Mesendoderm (in vitro differentiated cells): ENCODE data around the gene ARHGAP22.

Experiments
- DNase-seq: peaks from one replicate; pipeline ENCODE4 v3.0.0; 2013
- H2AK5ac ChIP-seq: 2 replicates; pipeline ENCODE4 v1.6.1; 2013; ENCODE audit warnings: low read length, inconsistent platforms
- H2BK120ac ChIP-seq: 2 replicates; pipeline ENCODE4 v1.6.1; 2013; ENCODE audit warnings: low read depth, mild to moderate bottlenecking, low read length, moderate library complexity, mixed read lengths
- H2BK15ac ChIP-seq: replicated peaks from 2 replicates; pipeline ENCODE4 v1.6.1; 2013; ENCODE audit warnings: low read depth, mild to moderate bottlenecking, moderate library complexity
- H2BK5ac ChIP-seq: 2 replicates; pipeline ENCODE4 v1.6.1; 2013; ENCODE audit warnings: low read length, inconsistent platforms
- H3K18ac ChIP-seq: 2 replicates; pipeline ENCODE4 v1.6.1; 2013; ENCODE audit warnings: mild to moderate bottlenecking, low read length, mixed read lengths
- H3K23ac ChIP-seq: one replicate; pipeline ENCODE4 v1.6.1; 2013; ENCODE audit warnings: low read length
- H3K27ac ChIP-seq: 2 replicates; pipeline ENCODE4 v1.5.1; 2013; ENCODE audit warnings: low read depth, mild to moderate bottlenecking, inconsistent platforms, low read length, moderate library complexity
- H3K27me3 ChIP-seq: 2 replicates; pipeline ENCODE4 v1.6.1; 2013; ENCODE audit warnings: low read length, control low read depth, mild to moderate bottlenecking, inconsistent platforms; ENCODE audit not compliant: insufficient read depth, poor library complexity
- H3K36me3 ChIP-seq: 2 replicates; pipeline ENCODE4 v1.6.1; 2013; ENCODE audit warnings: low read length, inconsistent platforms; ENCODE audit not compliant: control insufficient read depth, insufficient read depth
- H3K4ac ChIP-seq: one replicate; pipeline ENCODE4 v1.6.1; 2013; ENCODE audit warnings: low read depth, mild to moderate bottlenecking, low read length, moderate library complexity
- H3K4me1 ChIP-seq: 2 replicates; pipeline ENCODE4 v1.6.1; 2013; ENCODE audit warnings: low read depth, low read length, inconsistent platforms; ENCODE audit not compliant: control insufficient read depth
- H3K4me2 ChIP-seq: 2 replicates; pipeline ENCODE4 v1.6.1; 2013; ENCODE audit warnings: low read length
- H3K4me3 ChIP-seq: 2 replicates; pipeline ENCODE4 v1.5.1; 2013; ENCODE audit warnings: mild to moderate bottlenecking, low read length
- H3K56ac ChIP-seq: one replicate; pipeline ENCODE4 v1.6.1; 2013; ENCODE audit warnings: low read length
- H3K79me1 ChIP-seq: 2 replicates; pipeline ENCODE4 v1.6.1; 2013; ENCODE audit warnings: low read length, inconsistent platforms
- H3K79me2 ChIP-seq: 2 replicates; pipeline ENCODE4 v1.6.1; 2013; ENCODE audit warnings: mild to moderate bottlenecking, low read length; ENCODE audit not compliant: control insufficient read depth, insufficient read depth
- H3K9ac ChIP-seq: 2 replicates; pipeline ENCODE4 v1.6.1; 2013; ENCODE audit warnings: low read length, inconsistent platforms
- H4K5ac ChIP-seq: one replicate; pipeline ENCODE4 v1.6.1; 2013; ENCODE audit warnings: low read length
- H4K8ac ChIP-seq: one replicate; pipeline ENCODE4 v1.6.1; 2013; ENCODE audit warnings: low read depth, mild to moderate bottlenecking, control low read depth, low read length, moderate library complexity
- WGBS: extraction: QIAGEN DNeasy Blood & Tissue Kit; methylation state at CpG from one replicate; pipeline ENCODE4 v1.1.7; 2013; ENCODE audit warnings: low lambda C conversion rate, missing lambda C conversion rate; ENCODE audit not compliant: insufficient coverage; ENCODE audit errors: extremely low coverage; 5-methylcytosine and 5-hydroxymethylcytosine counted together

The ARHGAP22 gene

GRCh38 chr10:48446785-48447184 is 158.1 kb downstream of the ARHGAP22 start:
- Histone ChIP-seq H3K18ac (no peak overlapping the region), H3K4me3 (no peak overlapping the region), H3K27me3 (no peaks in the 10 kb centered on the region), H2BK5ac (no peak overlapping the region), H2AK5ac (no peak overlapping the region), H4K8ac (no peak overlapping the region), H3K79me2 (no peaks in the 10 kb centered on the region), H3K23ac (no peak overlapping the region), H3K4me2 (no peak overlapping the region), H3K56ac (no peak overlapping the region), H3K9ac (no peak overlapping the region), H3K4ac (no peak overlapping the region), H3K27ac (no peak overlapping the region), H2BK120ac (no peak overlapping the region), H3K4me1 (peaks cover 6% of the 10 kb centered on the region), H2BK15ac (no peak overlapping the region), H4K5ac (no peak overlapping the region), H3K79me1 (no peaks in the 10 kb centered on the region), H3K36me3 (no peaks in the 10 kb centered on the region)
- DNase-seq = no peak
- WGBS = no CpG with 5 or more reads among the region's 7 CpGs

DNA sequence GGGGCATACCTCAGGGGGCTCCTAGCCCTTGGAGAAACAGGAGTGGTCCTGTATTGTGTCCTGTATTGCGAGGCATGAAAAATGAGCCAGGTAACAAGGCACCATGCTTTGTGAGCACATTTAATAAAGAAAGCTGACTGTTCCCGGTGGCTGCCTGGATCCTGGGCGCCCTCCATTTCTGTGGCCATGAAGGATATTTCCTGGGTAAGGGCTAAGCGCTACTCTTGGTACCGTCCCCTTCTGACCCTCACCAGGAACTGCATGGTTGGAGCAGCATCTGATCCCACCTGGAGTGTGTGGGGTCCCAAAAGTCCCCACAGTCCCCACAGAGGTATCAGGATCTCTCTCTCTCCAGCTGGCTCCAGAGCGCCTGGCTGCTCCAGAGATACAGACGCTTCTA is 158.9 kb downstream of the ARHGAP22 start:
- Histone ChIP-seq H3K79me2 (no peaks in the 10 kb centered on the region), H3K4me3 (no peak overlapping the region), H3K23ac (no peak overlapping the region), H3K4ac (no peak overlapping the region), H4K8ac (no peak overlapping the region), H4K5ac (no peak overlapping the region), H3K4me2 (no peak overlapping the region), H3K18ac (no peak overlapping the region), H2AK5ac (no peak overlapping the region), H3K4me1 (peaks cover 6% of the 10 kb centered on the region), H3K27me3 (no peaks in the 10 kb centered on the region), H3K9ac (no peak overlapping the region), H3K36me3 (no peaks in the 10 kb centered on the region), H2BK15ac (no peak overlapping the region), H2BK5ac (no peak overlapping the region), H3K27ac (no peak overlapping the region), H3K79me1 (no peaks in the 10 kb centered on the region), H3K56ac (no peak overlapping the region), H2BK120ac (no peak overlapping the region)
- DNase-seq = no peak
- no CpG with 5 or more reads among the region's 7 CpGs for WGBS

GRCh38 chr10:48444861-48445841 is 159.7 kb downstream of the ARHGAP22 start:
- Histone ChIP-seq H2BK15ac (no peak overlapping the region), H3K4me3 (no peak overlapping the region), H2BK5ac (no peak overlapping the region), H3K23ac (no peak overlapping the region), H3K4me2 (no peak overlapping the region), H3K27ac (no peak overlapping the region), H4K8ac (no peak overlapping the region), H3K4ac (no peak overlapping the region), H4K5ac (no peak overlapping the region), H2AK5ac (no peak overlapping the region), H3K18ac (no peak overlapping the region), H3K79me2 (no peaks in the 10 kb centered on the region), H3K9ac (no peak overlapping the region), H3K56ac (peak overlapping the region; percentile 29), H3K36me3 (no peaks in the 10 kb centered on the region), H3K79me1 (no peaks in the 10 kb centered on the region), H3K27me3 (no peaks in the 10 kb centered on the region), H2BK120ac (no peak overlapping the region), H3K4me1 (peaks cover 6% of the 10 kb centered on the region)
- no CpG with 5 or more reads among the region's 20 CpGs for WGBS
- DNase-seq = peak; percentile 54

DNA sequence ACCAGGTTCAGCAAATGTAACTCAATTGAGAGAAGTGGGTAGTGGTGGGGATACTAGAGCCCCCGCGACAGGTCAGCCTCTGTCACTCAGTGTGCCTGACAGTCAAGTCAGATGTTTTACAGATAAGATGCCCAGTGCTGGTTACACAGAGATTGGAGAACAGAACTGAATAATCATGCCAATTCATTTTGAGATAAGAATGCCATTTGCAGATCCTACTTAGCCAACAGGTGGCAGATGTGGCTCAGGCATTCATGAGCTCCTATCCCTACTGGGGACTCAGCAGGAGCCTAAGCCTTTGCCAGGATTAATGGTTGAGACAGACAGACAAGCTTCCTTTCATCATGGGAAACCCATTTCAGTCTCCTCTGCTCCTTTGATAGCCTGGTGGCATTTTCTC is 160.6 kb downstream of the ARHGAP22 start:
- H2BK120ac ChIP-seq = no peak overlapping the region
- H2BK15ac ChIP-seq = no peak overlapping the region
- no peaks in the 10 kb centered on the region for H3K27me3 ChIP-seq
- no peaks in the 10 kb centered on the region for H3K79me1 ChIP-seq
- H3K23ac ChIP-seq = no peak overlapping the region
- no peaks in the 10 kb centered on the region for H3K79me2 ChIP-seq
- H3K4me2 ChIP-seq = no peak overlapping the region
- no peak overlapping the region for H2AK5ac ChIP-seq
- H3K36me3 ChIP-seq = no peaks in the 10 kb centered on the region
- DNase-seq = peak; percentile 92
- no peak overlapping the region for H3K4ac ChIP-seq
- no peak overlapping the region for H3K18ac ChIP-seq
- H4K5ac ChIP-seq = no peak overlapping the region
- WGBS = no CpG with 5 or more reads among the region's 2 CpGs
- peaks cover 6% of the 10 kb centered on the region for H3K4me1 ChIP-seq
- H4K8ac ChIP-seq = no peak overlapping the region
- no peak overlapping the region for H3K4me3 ChIP-seq
- no peak overlapping the region for H3K56ac ChIP-seq
- no peak overlapping the region for H3K9ac ChIP-seq
- no peak overlapping the region for H2BK5ac ChIP-seq
- no peak overlapping the region for H3K27ac ChIP-seq

GRCh38 chr10:48442809-48443177 is 162.1 kb downstream of the ARHGAP22 start:
- no peak for DNase-seq
- WGBS = no CpG with 5 or more reads among the region's 5 CpGs

More at GRCh38 chr10:48442809-48443177, 162.1 kb downstream of the ARHGAP22 start:
- H3K4me2 ChIP-seq = no peak overlapping the region
- no peaks in the 10 kb centered on the region for H3K79me2 ChIP-seq
- H3K18ac ChIP-seq = no peak overlapping the region
- H2AK5ac ChIP-seq = no peak overlapping the region
- no peak overlapping the region for H4K8ac ChIP-seq
- no peak overlapping the region for H3K4me3 ChIP-seq
- H3K9ac ChIP-seq = no peak overlapping the region
- H2BK5ac ChIP-seq = no peak overlapping the region
- H3K4ac ChIP-seq = no peak overlapping the region
- H2BK120ac ChIP-seq = no peak overlapping the region
- peaks cover 6% of the 10 kb centered on the region for H3K4me1 ChIP-seq
- no peak overlapping the region for H3K56ac ChIP-seq
- H3K27me3 ChIP-seq = no peaks in the 10 kb centered on the region
- no peaks in the 10 kb centered on the region for H3K36me3 ChIP-seq
- H3K23ac ChIP-seq = no peak overlapping the region
- no peak overlapping the region for H3K27ac ChIP-seq
- no peak overlapping the region for H2BK15ac ChIP-seq
- H4K5ac ChIP-seq = no peak overlapping the region
- no peaks in the 10 kb centered on the region for H3K79me1 ChIP-seq
